Liver (tissue), 9 donors: ENCODE measurements around the gene CSTPP1. TPM values are rescaled to one million over a fixed set of nuclear protein-coding genes. Genes with fewer than 3 reads are reported as not detected.

ENCODE experiments used
- DNase-seq: peaks from one replicate; pipeline ENCODE4 v3.0.0-alpha.2; 2017; ENCODE audit warnings: low spot score
- H3K27ac ChIP-seq, 2 donors: one replicate each; pipeline ENCODE4 v1.7.0; 2013; ENCODE audit warnings: inconsistent platforms in 2 of 2, low read length in 2 of 2, control low read depth in 1 of 2, low read depth in 1 of 2, mild to moderate bottlenecking in 1 of 2
- H3K27me3 ChIP-seq, 4 donors: one replicate each; pipeline versions ENCODE4 v1.6.1 to v1.7.0; 2013; ENCODE audit warnings: low read length in 3 of 4, inconsistent platforms in 1 of 4, mild to moderate bottlenecking in 1 of 4, moderate library complexity in 1 of 4; ENCODE audit not compliant: control insufficient read depth in 4 of 4, insufficient read depth in 4 of 4
- H3K36me3 ChIP-seq, 4 donors: one replicate each; pipeline versions ENCODE4 v1.6.1 to v1.7.0; 2013; ENCODE audit warnings: low read length in 3 of 4, mild to moderate bottlenecking in 3 of 4, low read depth in 1 of 4, moderate library complexity in 1 of 4; ENCODE audit not compliant: control insufficient read depth in 4 of 4, insufficient read depth in 3 of 4
- H3K4me1 ChIP-seq, 4 donors: one replicate each; pipeline versions ENCODE4 v1.6.1 to v1.7.0; 2013; ENCODE audit warnings: low read length in 3 of 4, mild to moderate bottlenecking in 3 of 4, moderate library complexity in 1 of 4; ENCODE audit not compliant: control insufficient read depth in 4 of 4, insufficient read depth in 4 of 4
- H3K4me3 ChIP-seq, 3 donors: one replicate each; pipeline versions ENCODE4 v1.6.1 to v1.7.0; 2013; ENCODE audit warnings: low read length in 3 of 3, control low read depth in 1 of 3, low read depth in 1 of 3, mild to moderate bottlenecking in 1 of 3
- H3K9ac ChIP-seq, 2 donors: one replicate each; pipeline ENCODE4 v1.7.0; 2013; ENCODE audit warnings: low read length in 2 of 2, mild to moderate bottlenecking in 2 of 2, moderate library complexity in 2 of 2, control low read depth in 1 of 2, low read depth in 1 of 2
- H3K9me3 ChIP-seq, 4 donors: one replicate each; pipeline versions ENCODE4 v1.6.1 to v1.7.0; 2013; ENCODE audit warnings: low read length in 3 of 4; ENCODE audit not compliant: control insufficient read depth in 4 of 4
- EGR1 ChIP-seq, 2 donors: IDR thresholded peaks; 2 replicates each; pipeline ENCODE4 v1.6.1; 2016 to 2018; ENCODE audit warnings: antibody characterized with exemption in 2 of 2, low read depth in 2 of 2
- FOXA1 ChIP-seq: IDR thresholded peaks from 2 replicates; pipeline ENCODE4 v1.6.1; 2016; ENCODE audit warnings: antibody characterized with exemption
- FOXA2 ChIP-seq: IDR thresholded peaks from 2 replicates; pipeline ENCODE4 v1.6.1; 2016; ENCODE audit warnings: antibody characterized with exemption
- GABPA ChIP-seq, 2 donors: IDR thresholded peaks in 1 of 2; conservative IDR thresholded peaks in 1 of 2; 2 replicates each; pipeline ENCODE4 v1.6.1; 2016; ENCODE audit warnings: antibody characterized with exemption in 2 of 2, mild to moderate bottlenecking in 1 of 2, moderate library complexity in 1 of 2
- HNF4A ChIP-seq, 2 donors: conservative IDR thresholded peaks; 2 replicates each; pipeline ENCODE4 v1.6.1; 2016; ENCODE audit warnings: antibody characterized with exemption in 2 of 2, mild to moderate bottlenecking in 2 of 2
- HNF4G ChIP-seq: IDR thresholded peaks from 2 replicates; pipeline ENCODE4 v1.6.1; 2016; ENCODE audit warnings: antibody characterized with exemption
- JUND ChIP-seq, 2 donors: IDR thresholded peaks; 2 replicates each; pipeline ENCODE4 v1.6.1; 2016; ENCODE audit warnings: antibody characterized with exemption in 2 of 2
- NR2F2 ChIP-seq: IDR thresholded peaks from 2 replicates; pipeline ENCODE4 v1.6.1; 2016; ENCODE audit warnings: antibody characterized with exemption
- RAD21 ChIP-seq, 2 donors: IDR thresholded peaks; 2 replicates each; pipeline ENCODE4 v1.6.1; 2016; ENCODE audit warnings: antibody characterized with exemption in 2 of 2, mild to moderate bottlenecking in 2 of 2
- RXRA ChIP-seq, 2 donors: IDR thresholded peaks; 2 replicates each; pipeline ENCODE4 v1.6.1; 2017 to 2018; ENCODE audit warnings: antibody characterized with exemption in 2 of 2, mild to moderate bottlenecking in 1 of 2
- SP1 ChIP-seq: IDR thresholded peaks from 2 replicates; pipeline ENCODE4 v1.6.1; 2018; ENCODE audit warnings: antibody characterized with exemption, mild to moderate bottlenecking
- TAF1 ChIP-seq: conservative IDR thresholded peaks from 2 replicates; pipeline ENCODE4 v1.6.1; 2016; ENCODE audit warnings: antibody characterized with exemption, mild to moderate bottlenecking
- YY1 ChIP-seq: IDR thresholded peaks from 2 replicates; pipeline ENCODE4 v1.6.1; 2016; ENCODE audit warnings: antibody characterized with exemption, mild to moderate bottlenecking
- WGBS: extraction: QIAGEN DNeasy Blood & Tissue Kit; methylation state at CpG from one replicate; pipeline ENCODE4 v1.1.7; 2013; 5-methylcytosine and 5-hydroxymethylcytosine counted together
- polyA plus RNA-seq, 2 donors: library from polyadenylated mRNA; stranded (reverse) in 1 of 2; unstranded in 1 of 2; fragments of 200-250 nt in 1 of 2; fragments of >200 nt in 1 of 2; fragmentation: Nextera tagmentation in 1 of 2; extraction: Ambion mirVana in 1 of 2; gene quantifications; one replicate each; pipeline versions ENCODE4 v1.2.1 to v1.2.3, GENCODE V29; 2013 to 2015
- total RNA-seq, 2 donors: library from RNA; depleted of rRNA; stranded (reverse); fragments of >200 nt; gene quantifications; one replicate each; pipeline ENCODE4 v1.2.3, GENCODE V29; 2014
- TF ChIP-seq, protein P1 (sequence below): IDR thresholded peaks from 2 replicates; pipeline ENCODE4 v1.6.1; 2016; ENCODE audit warnings: antibody characterized with exemption
- TF ChIP-seq, protein P2 (sequence below): fragments of 150-350 bp; IDR thresholded peaks from 2 replicates; pipeline ENCODE4 v1.5.1; 2017; ENCODE audit warnings: improper control_type of control experiment, low read depth, low read length; ENCODE audit not compliant: missing input control
- TF ChIP-seq, protein P3 (sequence below): IDR thresholded peaks from 2 replicates; pipeline ENCODE4 v1.6.1; 2016; ENCODE audit warnings: antibody characterized with exemption, mild to moderate bottlenecking
- TF ChIP-seq, protein P4 (sequence below): IDR thresholded peaks from 2 replicates; pipeline ENCODE4 v1.6.1; 2016; ENCODE audit warnings: antibody characterized with exemption
- TF ChIP-seq, protein P5 (sequence below): IDR thresholded peaks from 2 replicates; pipeline ENCODE4 v1.6.1; 2016; ENCODE audit warnings: antibody characterized with exemption
- donor health status: healthy.
- donor health status: healthy.
- donor health status: healthy.
- donor health status: healthy.
- donor health status: healthy.

CSTPP1 gene
- total and polyA plus RNA-seq, 4 donors, result 5.4 to 6.6 (median 5.7) TPM

DNA sequence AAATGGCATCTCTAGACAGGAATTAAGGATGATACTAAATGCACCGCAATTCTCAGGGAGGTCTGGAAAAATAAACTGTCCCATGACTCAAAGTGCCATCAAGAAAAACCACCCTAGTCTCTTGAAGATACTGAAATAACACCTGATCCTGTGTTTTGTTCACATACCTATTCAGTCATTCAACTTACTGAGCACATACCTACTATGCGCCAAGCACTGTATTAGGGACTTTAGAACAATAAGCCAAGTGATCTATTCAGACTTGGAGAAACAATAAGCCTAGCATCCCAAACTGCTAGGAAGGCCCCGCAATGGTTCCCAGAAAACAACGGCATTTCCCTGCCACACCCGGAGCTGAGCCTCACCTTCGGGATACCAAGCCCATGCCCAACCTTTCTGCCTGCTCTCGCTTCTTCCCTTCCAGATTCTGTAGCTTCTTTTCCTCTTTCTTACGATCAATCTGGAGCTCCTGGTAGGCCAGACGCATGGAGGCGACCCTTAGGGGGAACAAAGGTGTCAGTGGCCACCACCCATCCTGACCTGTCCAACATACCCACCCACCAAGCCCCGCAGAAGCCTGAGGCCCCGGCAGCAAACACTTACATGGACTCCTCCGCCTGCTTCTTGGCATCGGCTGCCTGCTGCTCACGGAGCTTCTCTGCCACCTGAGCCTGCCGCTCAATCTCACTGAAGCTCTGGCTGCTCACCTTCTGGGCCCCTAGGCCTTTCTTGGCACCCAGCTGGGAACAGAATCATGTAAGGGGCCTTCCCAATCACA lies 234.7 kb downstream of the CSTPP1 start:
- TF ChIP-seq RAD21 (IDR thresholded peaks at IDR 0.05) (no peak), FOXA1 (no peak), EGR1 (IDR thresholded peaks at IDR 0.05; ENCODE audit: low read depth in 2 of 2) (no peak), NR2F2 (no peak), GABPA (IDR thresholded peaks at IDR 0.05 in 1 of 2, conservative IDR thresholded peaks at IDR 0.05 in 1 of 2) (no peak), YY1 (no peak), SP1 (no peak), TAF1 (no peak), JUND (IDR thresholded peaks at IDR 0.05) (no peak), HNF4A (conservative IDR thresholded peaks at IDR 0.05) (no peak), RXRA (IDR thresholded peaks at IDR 0.05) (no peak), FOXA2 (no peak), HNF4G (no peak)
- TF ChIP-seq, protein P1, sequence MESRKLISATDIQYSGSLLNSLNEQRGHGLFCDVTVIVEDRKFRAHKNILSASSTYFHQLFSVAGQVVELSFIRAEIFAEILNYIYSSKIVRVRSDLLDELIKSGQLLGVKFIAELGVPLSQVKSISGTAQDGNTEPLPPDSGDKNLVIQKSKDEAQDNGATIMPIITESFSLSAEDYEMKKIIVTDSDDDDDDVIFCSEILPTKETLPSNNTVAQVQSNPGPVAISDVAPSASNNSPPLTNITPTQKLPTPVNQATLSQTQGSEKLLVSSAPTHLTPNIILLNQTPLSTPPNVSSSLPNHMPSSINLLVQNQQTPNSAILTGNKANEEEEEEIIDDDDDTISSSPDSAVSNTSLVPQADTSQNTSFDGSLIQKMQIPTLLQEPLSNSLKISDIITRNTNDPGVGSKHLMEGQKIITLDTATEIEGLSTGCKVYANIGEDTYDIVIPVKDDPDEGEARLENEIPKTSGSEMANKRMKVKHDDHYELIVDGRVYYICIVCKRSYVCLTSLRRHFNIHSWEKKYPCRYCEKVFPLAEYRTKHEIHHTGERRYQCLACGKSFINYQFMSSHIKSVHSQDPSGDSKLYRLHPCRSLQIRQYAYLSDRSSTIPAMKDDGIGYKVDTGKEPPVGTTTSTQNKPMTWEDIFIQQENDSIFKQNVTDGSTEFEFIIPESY, result no peak
- TF ChIP-seq, protein P2, sequence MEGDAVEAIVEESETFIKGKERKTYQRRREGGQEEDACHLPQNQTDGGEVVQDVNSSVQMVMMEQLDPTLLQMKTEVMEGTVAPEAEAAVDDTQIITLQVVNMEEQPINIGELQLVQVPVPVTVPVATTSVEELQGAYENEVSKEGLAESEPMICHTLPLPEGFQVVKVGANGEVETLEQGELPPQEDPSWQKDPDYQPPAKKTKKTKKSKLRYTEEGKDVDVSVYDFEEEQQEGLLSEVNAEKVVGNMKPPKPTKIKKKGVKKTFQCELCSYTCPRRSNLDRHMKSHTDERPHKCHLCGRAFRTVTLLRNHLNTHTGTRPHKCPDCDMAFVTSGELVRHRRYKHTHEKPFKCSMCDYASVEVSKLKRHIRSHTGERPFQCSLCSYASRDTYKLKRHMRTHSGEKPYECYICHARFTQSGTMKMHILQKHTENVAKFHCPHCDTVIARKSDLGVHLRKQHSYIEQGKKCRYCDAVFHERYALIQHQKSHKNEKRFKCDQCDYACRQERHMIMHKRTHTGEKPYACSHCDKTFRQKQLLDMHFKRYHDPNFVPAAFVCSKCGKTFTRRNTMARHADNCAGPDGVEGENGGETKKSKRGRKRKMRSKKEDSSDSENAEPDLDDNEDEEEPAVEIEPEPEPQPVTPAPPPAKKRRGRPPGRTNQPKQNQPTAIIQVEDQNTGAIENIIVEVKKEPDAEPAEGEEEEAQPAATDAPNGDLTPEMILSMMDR, result no peak
- TF ChIP-seq, protein P3, sequence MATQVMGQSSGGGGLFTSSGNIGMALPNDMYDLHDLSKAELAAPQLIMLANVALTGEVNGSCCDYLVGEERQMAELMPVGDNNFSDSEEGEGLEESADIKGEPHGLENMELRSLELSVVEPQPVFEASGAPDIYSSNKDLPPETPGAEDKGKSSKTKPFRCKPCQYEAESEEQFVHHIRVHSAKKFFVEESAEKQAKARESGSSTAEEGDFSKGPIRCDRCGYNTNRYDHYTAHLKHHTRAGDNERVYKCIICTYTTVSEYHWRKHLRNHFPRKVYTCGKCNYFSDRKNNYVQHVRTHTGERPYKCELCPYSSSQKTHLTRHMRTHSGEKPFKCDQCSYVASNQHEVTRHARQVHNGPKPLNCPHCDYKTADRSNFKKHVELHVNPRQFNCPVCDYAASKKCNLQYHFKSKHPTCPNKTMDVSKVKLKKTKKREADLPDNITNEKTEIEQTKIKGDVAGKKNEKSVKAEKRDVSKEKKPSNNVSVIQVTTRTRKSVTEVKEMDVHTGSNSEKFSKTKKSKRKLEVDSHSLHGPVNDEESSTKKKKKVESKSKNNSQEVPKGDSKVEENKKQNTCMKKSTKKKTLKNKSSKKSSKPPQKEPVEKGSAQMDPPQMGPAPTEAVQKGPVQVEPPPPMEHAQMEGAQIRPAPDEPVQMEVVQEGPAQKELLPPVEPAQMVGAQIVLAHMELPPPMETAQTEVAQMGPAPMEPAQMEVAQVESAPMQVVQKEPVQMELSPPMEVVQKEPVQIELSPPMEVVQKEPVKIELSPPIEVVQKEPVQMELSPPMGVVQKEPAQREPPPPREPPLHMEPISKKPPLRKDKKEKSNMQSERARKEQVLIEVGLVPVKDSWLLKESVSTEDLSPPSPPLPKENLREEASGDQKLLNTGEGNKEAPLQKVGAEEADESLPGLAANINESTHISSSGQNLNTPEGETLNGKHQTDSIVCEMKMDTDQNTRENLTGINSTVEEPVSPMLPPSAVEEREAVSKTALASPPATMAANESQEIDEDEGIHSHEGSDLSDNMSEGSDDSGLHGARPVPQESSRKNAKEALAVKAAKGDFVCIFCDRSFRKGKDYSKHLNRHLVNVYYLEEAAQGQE, result no peak
- TF ChIP-seq, protein P4, sequence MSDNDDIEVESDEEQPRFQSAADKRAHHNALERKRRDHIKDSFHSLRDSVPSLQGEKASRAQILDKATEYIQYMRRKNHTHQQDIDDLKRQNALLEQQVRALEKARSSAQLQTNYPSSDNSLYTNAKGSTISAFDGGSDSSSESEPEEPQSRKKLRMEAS, result no peak
- TF ChIP-seq, protein P5, sequence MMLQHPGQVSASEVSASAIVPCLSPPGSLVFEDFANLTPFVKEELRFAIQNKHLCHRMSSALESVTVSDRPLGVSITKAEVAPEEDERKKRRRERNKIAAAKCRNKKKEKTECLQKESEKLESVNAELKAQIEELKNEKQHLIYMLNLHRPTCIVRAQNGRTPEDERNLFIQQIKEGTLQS, result no peak
- Histone ChIP-seq H3K9me3 (no peaks in the 10 kb centered on the region), H3K36me3 (peaks cover 28 to 63% (median 42%) of the 10 kb centered on the region in 4 donors), H3K4me1 (peaks cover 6 to 46% (median 34%) of the 10 kb centered on the region in 4 donors), H3K9ac (no peak overlapping the region), H3K27ac (no peak overlapping the region), H3K27me3 (no peaks in the 10 kb centered on the region), H3K4me3 (no peak overlapping the region)
- DNase-seq, result no peak
- WGBS, result 97% methylated on average over 16 of the region's 16 CpGs
